ENCODE data around the gene PIK3CB. TPM values are rescaled to one million over a fixed set of nuclear protein-coding genes. Genes with fewer than 3 reads are reported as not detected.
A peak's percentile ranks its signal among the peaks of the same experiment; 100 is the strongest.
"Not testable (repeated sequence)": the region's sequence is repeated elsewhere in the genome, so short reads cannot be mapped to it uniquely, and the experiment has no call there.

The PIK3CB gene
- total and polyA plus RNA-seq, 5 experiments from 2014 or later = 8.9 to 34.2 (median 13.4) TPM

DNA sequence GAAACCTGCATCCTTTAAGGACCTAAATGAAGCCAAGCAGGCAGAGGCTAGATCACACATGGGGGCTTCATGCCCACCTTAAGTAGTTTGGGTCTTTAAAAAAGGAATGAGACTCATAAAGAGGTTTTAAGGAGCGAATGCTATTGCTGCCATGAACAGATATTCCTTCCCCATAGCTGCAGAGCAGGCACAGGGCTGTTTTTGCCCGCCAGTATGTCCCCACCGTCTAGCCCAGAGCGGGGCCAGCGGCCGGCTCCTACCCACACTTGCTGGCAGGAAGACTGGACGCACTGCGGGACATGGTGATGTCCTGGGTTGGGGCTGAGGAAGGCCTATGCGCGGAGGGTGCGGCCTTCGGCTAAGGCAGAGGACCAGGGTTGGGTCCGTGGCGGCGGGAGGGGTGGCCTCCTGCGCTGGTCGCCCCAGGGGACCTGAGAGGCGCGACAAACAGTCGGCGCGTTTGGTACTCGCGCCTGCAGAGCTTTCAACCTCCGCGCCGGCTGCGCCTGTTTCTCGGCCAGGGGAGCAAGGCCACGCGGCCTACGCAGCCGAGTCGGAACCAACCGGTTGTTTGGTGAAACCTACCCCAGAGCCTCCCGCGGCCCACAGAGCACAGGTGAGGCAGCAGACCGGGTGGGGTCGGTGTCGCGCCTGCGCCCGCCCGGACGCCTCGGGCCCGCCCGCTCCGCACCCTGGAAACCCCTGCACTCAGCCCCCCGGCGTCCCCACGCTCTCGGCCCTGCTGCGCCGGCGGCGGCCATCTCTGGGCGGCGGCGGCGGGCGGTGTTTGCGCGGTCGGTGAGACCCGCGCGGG, 226.2 kb downstream of the PIK3CB start, which contains the start of gene FAIM:
Gene FAIM (plus strand): TSS at position 450 of the 814 bp plus-strand sequence. CDS start 10,956 bp downstream, outside the sequence.
- H3K27me3 Mint-ChIP-seq = peaks cover 0 to 6% (median 0%) of the 10 kb centered on the region in 5 donors
- ATAC-seq = peak; percentile 83 to 84
- H3K27ac Mint-ChIP-seq = peak within 1 kb of the TSS; percentile 93 to 100 (median 97)
- H3K4me3 Mint-ChIP-seq = peak within 1 kb of the TSS; percentile 79 to 99 (median 92)
- peaks cover 0 to 4% (median 0%) of the 10 kb centered on the region in 9 donors for H3K9me3 Mint-ChIP-seq
- peaks cover 0 to 4% (median 0%) of the 10 kb centered on the region in 3 donors for H3K36me3 Mint-ChIP-seq
- H3K4me1 Mint-ChIP-seq = peaks cover 10 to 26% (median 22%) of the 10 kb centered on the region in 4 donors
- DNase-seq = peak; percentile 58 to 86 (median 70)
- POLR2A ChIA-PET = interaction anchor here (0.6 to 3.9 kb wide), 11 partner anchors 10 to 434 kb away, joined by 3 to 53 read pairs (median 5); partner anchors contain the start of genes ARMC8, CEP70, DBR1 and PIK3CB

- H3K36me3 Mint-ChIP-seq = peaks cover 0 to 14% (median 0%) of the 10 kb centered on the region in 3 donors
- DNase-seq, ATAC-seq, H3K4me3 Mint-ChIP-seq, POLR2A ChIA-PET, H3K9me3 Mint-ChIP-seq, H3K27me3 Mint-ChIP-seq: not testable (repeated sequence)
- H3K27ac Mint-ChIP-seq = peak overlapping the region in 2 of 10 donors; percentile 31 to 41
- H3K4me1 Mint-ChIP-seq = peaks cover 6 to 16% (median 8%) of the 10 kb centered on the region in 4 donors
These were observed 230.6 kb downstream of the PIK3CB start for GRCh38 chr3:138604106-138604595.

Other genes with a start within 250 kb of the PIK3CB start
- gene CEP70, start 240.7 kb downstream of the PIK3CB start, total RNA-seq = 10 to 100 TPM; 34.5 to 37.1 TPM
- 10 to 100 TPM; 12.3 to 16.8 (median 12.5) TPM for gene CEP70, start 240.7 kb downstream of the PIK3CB start, polyA plus RNA-seq
- gene FAIM, start 226.2 kb downstream of the PIK3CB start, total RNA-seq = 1 to 10 TPM; 5.6 to 6.5 TPM
- 1 to 10 TPM; 8.7 to 9.7 (median 9.6) TPM for gene FAIM, start 226.2 kb downstream of the PIK3CB start, polyA plus RNA-seq
- not detected for gene FOXL2, start 112.2 kb upstream of the PIK3CB start, total RNA-seq
- gene FOXL2, start 112.2 kb upstream of the PIK3CB start, polyA plus RNA-seq = not detected
- not detected for gene FOXL2NB, start 112.3 kb upstream of the PIK3CB start, total RNA-seq
- gene FOXL2NB, start 112.3 kb upstream of the PIK3CB start, polyA plus RNA-seq = not detected
- gene PRR23A, start 171.3 kb upstream of the PIK3CB start, total RNA-seq = not detected
- not detected for gene PRR23A, start 171.3 kb upstream of the PIK3CB start, polyA plus RNA-seq
- gene PRR23B, start 186.0 kb upstream of the PIK3CB start, total RNA-seq = not detected
- not detected for gene PRR23B, start 186.0 kb upstream of the PIK3CB start, polyA plus RNA-seq
- gene PRR23C, start 210.0 kb upstream of the PIK3CB start, total RNA-seq = not detected
- not detected for gene PRR23C, start 210.0 kb upstream of the PIK3CB start, polyA plus RNA-seq

Data from naive thymus-derived CD8-positive, alpha-beta T cell (primary cell).